Measurements from ENCODE around the gene CPE.

DNA sequence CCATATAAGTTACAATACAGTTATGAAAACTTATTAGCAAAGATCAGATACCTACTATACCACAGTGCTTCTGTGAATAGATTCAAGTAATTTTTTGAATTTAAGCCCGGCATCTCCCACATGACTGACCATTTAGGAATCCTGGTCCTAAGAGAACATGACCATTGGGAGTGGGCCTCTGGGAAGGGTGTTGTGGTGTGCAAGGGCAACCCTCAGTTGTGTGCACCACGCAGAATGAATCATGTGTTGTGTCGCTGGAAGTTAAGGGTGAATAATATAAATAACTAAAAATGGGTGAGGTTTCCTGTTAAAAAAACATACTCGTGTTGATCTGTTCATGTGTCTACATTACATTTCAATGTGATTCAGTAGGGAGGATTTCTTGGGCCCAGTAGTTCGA, 15.5 kb downstream of the CPE start:
- TF ChIP-seq, protein P1, sequence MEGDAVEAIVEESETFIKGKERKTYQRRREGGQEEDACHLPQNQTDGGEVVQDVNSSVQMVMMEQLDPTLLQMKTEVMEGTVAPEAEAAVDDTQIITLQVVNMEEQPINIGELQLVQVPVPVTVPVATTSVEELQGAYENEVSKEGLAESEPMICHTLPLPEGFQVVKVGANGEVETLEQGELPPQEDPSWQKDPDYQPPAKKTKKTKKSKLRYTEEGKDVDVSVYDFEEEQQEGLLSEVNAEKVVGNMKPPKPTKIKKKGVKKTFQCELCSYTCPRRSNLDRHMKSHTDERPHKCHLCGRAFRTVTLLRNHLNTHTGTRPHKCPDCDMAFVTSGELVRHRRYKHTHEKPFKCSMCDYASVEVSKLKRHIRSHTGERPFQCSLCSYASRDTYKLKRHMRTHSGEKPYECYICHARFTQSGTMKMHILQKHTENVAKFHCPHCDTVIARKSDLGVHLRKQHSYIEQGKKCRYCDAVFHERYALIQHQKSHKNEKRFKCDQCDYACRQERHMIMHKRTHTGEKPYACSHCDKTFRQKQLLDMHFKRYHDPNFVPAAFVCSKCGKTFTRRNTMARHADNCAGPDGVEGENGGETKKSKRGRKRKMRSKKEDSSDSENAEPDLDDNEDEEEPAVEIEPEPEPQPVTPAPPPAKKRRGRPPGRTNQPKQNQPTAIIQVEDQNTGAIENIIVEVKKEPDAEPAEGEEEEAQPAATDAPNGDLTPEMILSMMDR (conservative IDR thresholded peaks at IDR 0.05; ENCODE audit: low read depth, low read length), result no peak
- TF ChIP-seq POLR2A (IDR thresholded peaks at IDR 0.05; ENCODE audit: low read depth, low read length), result no peak
- TF ChIP-seq CEBPB (IDR thresholded peaks at IDR 0.05; ENCODE audit: low read depth, low read length), result no peak
- no peak for TF ChIP-seq MAZ (IDR thresholded peaks at IDR 0.05; ENCODE audit: borderline replicate concordance, low read depth, low read length)
- TF ChIP-seq, protein P2, sequence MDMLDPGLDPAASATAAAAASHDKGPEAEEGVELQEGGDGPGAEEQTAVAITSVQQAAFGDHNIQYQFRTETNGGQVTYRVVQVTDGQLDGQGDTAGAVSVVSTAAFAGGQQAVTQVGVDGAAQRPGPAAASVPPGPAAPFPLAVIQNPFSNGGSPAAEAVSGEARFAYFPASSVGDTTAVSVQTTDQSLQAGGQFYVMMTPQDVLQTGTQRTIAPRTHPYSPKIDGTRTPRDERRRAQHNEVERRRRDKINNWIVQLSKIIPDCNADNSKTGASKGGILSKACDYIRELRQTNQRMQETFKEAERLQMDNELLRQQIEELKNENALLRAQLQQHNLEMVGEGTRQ (IDR thresholded peaks at IDR 0.05; ENCODE audit: low read depth, low read length), result no peak
- no peak for TF ChIP-seq MAFK (IDR thresholded peaks at IDR 0.05; ENCODE audit: low read depth, low read length)
- no peak for TF ChIP-seq ELK1 (IDR thresholded peaks at IDR 0.05; ENCODE audit: borderline replicate concordance, low read depth, low read length)
- TF ChIP-seq RAD21 (IDR thresholded peaks at IDR 0.05; ENCODE audit: low read length), result no peak
- TF ChIP-seq RCOR1 (IDR thresholded peaks at IDR 0.05; ENCODE audit: insufficient replicate concordance, low read length), result no peak
- no peak for TF ChIP-seq CHD1 (IDR thresholded peaks at IDR 0.05; ENCODE audit: low read depth, low read length)
- TF ChIP-seq SMC3 (IDR thresholded peaks at IDR 0.05; ENCODE audit: low read depth, low read length), result no peak
- 0 out of 2 replicates have a peak, but pooled peaks have one; percentile 20 for TF ChIP-seq BHLHE40 (IDR thresholded peaks at IDR 0.05; ENCODE audit: low read depth, low read length)
- TF ChIP-seq RFX5 (IDR thresholded peaks at IDR 0.05; ENCODE audit: low read depth, low read length), result no peak
- no peak for TF ChIP-seq MXI1 (IDR thresholded peaks at IDR 0.05; ENCODE audit: borderline replicate concordance, low read depth, low read length)
